ENCODE data around the gene NPIPA8. TPM values are rescaled to one million over a fixed set of nuclear protein-coding genes. Genes with fewer than 3 reads are reported as not detected.
"Not testable (repeated sequence)": the region's sequence is repeated elsewhere in the genome, so short reads cannot be mapped to it uniquely, and the experiment has no call there.

The NPIPA8 gene
- total RNA-seq, 2 donors from 2014 or later, result 0.52 to 0.59 TPM

DNA sequence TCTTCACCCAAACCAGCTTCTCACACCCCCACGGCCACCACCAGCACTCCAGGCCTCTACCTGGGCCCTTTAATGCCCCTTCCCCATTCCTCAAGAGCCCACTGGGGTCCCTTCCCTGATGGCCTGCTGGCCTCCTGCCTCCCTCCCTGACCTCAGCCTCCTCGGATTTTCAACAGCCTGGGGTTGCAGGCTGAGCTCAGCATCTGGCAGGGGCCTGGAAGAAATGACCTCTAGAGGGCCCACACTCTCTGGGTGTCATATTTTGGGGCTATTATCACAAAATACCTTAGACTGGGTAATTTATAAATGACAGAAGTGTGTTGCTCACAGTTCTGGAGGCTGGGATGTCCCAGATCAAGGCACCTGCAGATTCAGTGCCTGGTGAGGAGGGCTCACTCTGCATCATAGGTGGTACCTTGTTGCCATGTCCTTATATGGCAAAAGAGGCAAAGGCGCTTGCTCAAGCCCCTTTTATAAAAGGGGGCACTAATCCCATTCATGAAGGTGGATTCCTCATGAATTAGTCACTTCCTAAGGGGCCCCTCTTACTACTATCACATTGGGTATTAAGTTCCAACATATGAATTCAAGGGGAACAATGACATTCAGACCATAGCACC, 43.1 kb downstream of the NPIPA8 start:
- intact Hi-C loops (cut with DNase I, micrococcal nuclease); DNase-seq; ATAC-seq: not testable (repeated sequence)

DNA sequence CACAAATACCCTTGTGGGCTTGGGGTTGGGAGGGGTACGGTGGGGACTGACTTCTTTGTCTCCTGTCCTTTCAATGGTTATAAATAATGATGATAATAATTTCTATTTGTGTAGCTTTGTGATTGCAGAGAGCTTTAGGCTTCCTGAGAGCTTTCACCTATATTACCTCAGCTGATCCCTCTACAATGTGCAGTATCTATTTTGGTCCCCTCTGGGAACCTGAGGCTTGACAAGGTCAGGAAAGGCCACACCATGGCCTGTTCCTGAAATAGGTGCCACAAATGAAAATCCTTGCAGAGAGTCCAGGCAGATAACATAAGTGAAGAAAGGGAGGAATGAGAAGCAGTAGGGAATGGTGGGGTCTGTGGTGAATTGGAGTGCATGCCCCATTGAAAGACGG, 45.6 kb downstream of the NPIPA8 start:
- DNase-seq; intact Hi-C loops (cut with DNase I, micrococcal nuclease); ATAC-seq: not testable (repeated sequence)

DNA sequence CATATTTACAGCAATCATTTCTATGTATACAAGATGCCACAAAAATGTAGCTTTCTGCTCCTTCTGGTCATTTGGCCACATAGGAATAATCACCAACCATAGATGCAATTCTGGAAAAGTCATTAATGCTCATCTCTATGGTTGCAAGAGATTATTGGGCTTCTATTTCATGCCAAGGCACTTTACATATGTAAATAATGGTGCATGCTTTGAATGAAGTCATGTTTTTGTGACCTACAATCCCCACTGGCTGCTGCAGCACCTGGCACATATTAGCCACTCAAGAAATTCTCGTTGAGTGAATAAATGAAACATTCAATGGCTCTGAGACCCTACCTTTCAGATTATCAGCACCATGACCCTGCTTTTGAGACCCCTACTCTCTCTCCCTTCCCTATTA, 50.2 kb downstream of the NPIPA8 start:
- ATAC-seq; DNase-seq; intact Hi-C loops (cut with DNase I, micrococcal nuclease): not testable (repeated sequence)

DNA sequence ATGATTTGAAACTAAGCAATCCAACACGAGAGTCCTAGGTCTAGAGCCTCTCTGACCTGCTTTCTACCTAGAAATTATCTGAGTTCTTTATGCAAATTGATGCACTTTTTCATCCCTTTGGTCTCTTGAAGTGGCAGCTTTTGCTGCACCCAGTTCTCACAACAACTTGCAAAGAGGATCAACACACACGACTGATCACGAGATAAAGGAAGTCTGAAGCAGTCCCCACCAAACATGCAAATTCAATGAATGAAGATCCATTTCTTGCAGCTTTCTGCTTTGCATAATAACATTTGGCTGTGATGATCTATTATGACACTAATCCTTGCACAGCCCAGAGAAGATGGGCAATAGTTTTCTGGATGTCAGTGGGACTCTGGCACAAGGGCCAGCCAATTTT, 56.2 kb downstream of the NPIPA8 start:
- DNase-seq; ATAC-seq; intact Hi-C loops (cut with DNase I, micrococcal nuclease): not testable (repeated sequence)

DNA sequence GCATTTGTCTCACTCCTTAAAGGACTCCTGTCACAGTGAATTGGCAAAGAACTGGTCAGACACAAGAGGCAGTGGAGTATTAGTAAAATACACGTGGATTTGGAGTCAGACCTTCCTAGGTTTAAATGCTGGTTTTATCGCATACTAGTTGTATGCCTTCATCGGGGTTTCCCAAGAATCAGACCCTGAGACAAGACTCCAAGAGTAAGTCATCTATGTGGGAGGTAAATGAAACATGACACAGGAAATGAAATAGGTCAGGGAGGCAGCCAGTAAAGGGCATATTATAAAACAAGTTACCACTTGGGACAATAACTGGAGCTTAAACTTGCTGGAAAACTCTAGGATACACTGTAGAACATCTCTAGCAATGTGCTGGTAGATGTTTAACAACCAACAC, 59.8 kb downstream of the NPIPA8 start:
- not testable (repeated sequence) for ATAC-seq

DNA sequence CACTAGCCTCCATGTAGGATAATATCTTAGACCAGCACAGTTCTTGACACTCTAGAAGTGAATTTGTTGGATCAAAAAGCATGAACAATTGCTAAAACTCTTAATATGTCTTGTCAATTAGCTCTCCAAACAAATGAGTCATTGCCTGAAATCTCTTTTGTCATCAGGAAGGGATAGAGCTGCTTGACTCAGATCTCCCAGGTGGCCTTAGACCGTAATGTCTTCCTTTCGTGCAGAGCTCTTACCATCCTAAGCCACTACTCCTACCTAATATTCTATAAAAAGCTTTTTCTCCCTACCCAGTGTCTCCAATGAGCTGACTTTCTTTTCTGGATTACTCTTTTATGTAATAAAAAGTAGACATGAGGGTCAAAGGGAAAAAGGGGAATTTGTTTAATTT, 66.4 kb downstream of the NPIPA8 start:
- ATAC-seq; intact Hi-C loops (cut with DNase I, micrococcal nuclease); DNase-seq: not testable (repeated sequence)

More for the DNA sequence above, 59.8 kb downstream of the NPIPA8 start:
- intact Hi-C loops (cut with DNase I, micrococcal nuclease); DNase-seq: not testable (repeated sequence)

Small RNA genes within 50 kb of the gene (microRNA-seq; reads per million reads assigned to microRNA genes)
- gene MIR6511A4, result 0 reads per million in 2 donors
- 0 reads per million in 2 donors for gene MIR6770-3

Other genes starting within 250 kb of the NPIPA8 start
- gene NOMO2, start 225.4 kb upstream of the NPIPA8 start, total RNA-seq, result 100 to 1,000 TPM in 1 of 2 donors, 10 to 100 TPM in 1; 73.1 to 129 TPM